SK-N-SH (cell line): Measurements from ENCODE around the gene CHCHD6. TPM values are rescaled to one million over a fixed set of nuclear protein-coding genes. Genes with fewer than 3 reads are reported as not detected.

Source experiments
- CTCF ChIA-PET: fragments of 300-600, 350-600 bp; formaldehyde crosslinking; extraction: SDS; loops from one replicate; lab custom pipeline; 2021; lab: Yijun Ruan, JAX
- POLR2A ChIA-PET: fragments of 350-600 bp; sonication (Branson Sonifier 250); formaldehyde crosslinking; extraction: SDS; loops from one replicate; lab custom pipeline; 2020; ENCODE audit warnings: antibody characterized with exemption, inconsistent platforms; lab: Yijun Ruan, JAX
- DNase-seq: peaks from one replicate; pipeline ENCODE4 v3.0.0; 2012
- H2AFZ ChIP-seq: fragments of 200-600 bp; sonication (generic); 2 replicates; pipeline ENCODE4 v1.8.1; 2016; ENCODE audit warnings: antibody characterized with exemption, mild to moderate bottlenecking, low read depth
- H3F3A ChIP-seq: fragments of 200-600 bp; sonication (generic); replicated peaks from 2 replicates; pipeline ENCODE3; 2016; ENCODE audit warnings: antibody characterized with exemption, mild to moderate bottlenecking; ENCODE audit not compliant: insufficient read depth
- H3K27ac ChIP-seq, 2 experiments: fragments of 200-500 bp in 1 of 2; fragments of 200-600 bp in 1 of 2; sonication (Bioruptor generic) in 1 of 2; sonication (generic), shearing (Covaris generic) in 1 of 2; 2 replicates each; pipeline versions ENCODE4 v1.5.1 to v1.6.1; 2014 to 2016; ENCODE audit warnings: low read depth in 2 of 2, inconsistent platforms in 1 of 2, low read length in 1 of 2, mild to moderate bottlenecking in 1 of 2, mixed read lengths in 1 of 2
- H3K27me3 ChIP-seq: fragments of 200-600 bp; sonication (generic), shearing (Covaris generic); 2 replicates; pipeline ENCODE4 v1.6.1; 2016; ENCODE audit warnings: mixed run types; ENCODE audit not compliant: insufficient read depth
- H3K36me3 ChIP-seq, 2 experiments: fragments of 200-500 bp in 1 of 2; fragments of 200-600 bp in 1 of 2; sonication (Bioruptor generic) in 1 of 2; sonication (generic) in 1 of 2; replicated peaks in 1 of 2; 2 replicates each; pipeline versions ENCODE3 to v1.5.1; 2014 to 2016; ENCODE audit warnings: low read length in 1 of 2, mild to moderate bottlenecking in 1 of 2; ENCODE audit not compliant: insufficient read depth in 2 of 2, control insufficient read depth in 1 of 2
- H3K4me1 ChIP-seq, 2 experiments: fragments of 200-500 bp in 1 of 2; fragments of 200-600 bp in 1 of 2; sonication (Bioruptor generic) in 1 of 2; sonication (generic), shearing (Covaris generic) in 1 of 2; 2 replicates each; pipeline versions ENCODE4 v1.5.1 to v1.6.1; 2014 to 2016; ENCODE audit warnings: low read depth in 1 of 2, low read length in 1 of 2, mixed run types in 1 of 2; ENCODE audit not compliant: insufficient read depth in 2 of 2, control insufficient read depth in 1 of 2
- H3K4me2 ChIP-seq: fragments of 200-600 bp; sonication (generic), shearing (Covaris generic); 2 replicates; pipeline ENCODE4 v1.6.1; 2017; ENCODE audit warnings: mixed run types
- H3K4me3 ChIP-seq, 2 experiments: fragments of 200-500 bp in 1 of 2; fragments of 200-600 bp in 1 of 2; sonication (Bioruptor generic) in 1 of 2; sonication (generic), shearing (Covaris generic) in 1 of 2; 2 replicates each; pipeline versions ENCODE4 v1.5.1 to v1.8.1; 2014 to 2016; ENCODE audit warnings: low read depth in 2 of 2, inconsistent platforms in 1 of 2, low read length in 1 of 2, mild to moderate bottlenecking in 1 of 2, mixed read lengths in 1 of 2, moderate library complexity in 1 of 2
- H3K79me2 ChIP-seq: fragments of 200-600 bp; sonication (generic); 2 replicates; pipeline ENCODE4 v1.8.1; 2017; ENCODE audit warnings: mild to moderate bottlenecking; ENCODE audit not compliant: insufficient read depth
- H3K9ac ChIP-seq: fragments of 200-600 bp; sonication (generic); 2 replicates; pipeline ENCODE4 v1.6.1; 2017; ENCODE audit warnings: mixed run types
- H3K9me2 ChIP-seq: fragments of 200-600 bp; sonication (generic); 2 replicates; pipeline ENCODE4 v1.6.1; 2017; ENCODE audit warnings: mixed run types
- H3K9me3 ChIP-seq: fragments of 200-600 bp; sonication (generic); 2 replicates; pipeline ENCODE4 v1.6.1; 2017; ENCODE audit warnings: mixed run types, mild to moderate bottlenecking, moderate library complexity
- H4K20me1 ChIP-seq: fragments of 200-600 bp; sonication (generic); 2 replicates; pipeline ENCODE4 v1.6.1; 2017; ENCODE audit warnings: mild to moderate bottlenecking, mixed run types; ENCODE audit not compliant: insufficient read depth
- CTCF ChIP-seq: fragments of 200-600 bp; sonication (generic); IDR thresholded peaks from 2 replicates; pipeline ENCODE4 v1.6.1; 2017; ENCODE audit warnings: antibody characterized with exemption, mild to moderate bottlenecking, moderate library complexity
- EP300 ChIP-seq, 2 experiments: IDR thresholded peaks; 2 replicates each; pipeline versions ENCODE4 v1.4.0 to v1.6.1; 2012; ENCODE audit warnings: borderline replicate concordance in 1 of 2, low read depth in 1 of 2, low read length in 1 of 2
- EZH2phosphoT487 ChIP-seq: fragments of 200-600 bp; sonication (generic); IDR thresholded peaks from 2 replicates; pipeline ENCODE4 v1.6.1; 2017; ENCODE audit warnings: low read depth, mixed run types, mild to moderate bottlenecking, antibody characterized with exemption, moderate library complexity, borderline replicate concordance
- FOXJ3 ChIP-seq: sonication (generic); formaldehyde crosslinking; IDR thresholded peaks from 2 replicates; pipeline ENCODE4 v1.5.1; 2020; ENCODE audit warnings: mild to moderate bottlenecking, missing genetic modification reagents
- FOXM1 ChIP-seq: IDR thresholded peaks from 2 replicates; pipeline ENCODE4 v1.4.0; 2012; ENCODE audit warnings: low read depth, mild to moderate bottlenecking
- IRF3 ChIP-seq: fragments of 150-350 bp; IDR thresholded peaks from 2 replicates; pipeline ENCODE4 v1.6.1; 2016; ENCODE audit warnings: mild to moderate bottlenecking, low read depth, low read length
- JUND ChIP-seq: IDR thresholded peaks from 2 replicates; pipeline ENCODE4 v1.4.0; 2012
- MAX ChIP-seq: IDR thresholded peaks from 2 replicates; pipeline ENCODE4 v1.4.0; 2012; ENCODE audit warnings: low read depth
- MEF2A ChIP-seq: IDR thresholded peaks from 2 replicates; pipeline ENCODE4 v1.4.0; 2012; ENCODE audit warnings: low read depth, borderline replicate concordance
- NFIC ChIP-seq: IDR thresholded peaks from 2 replicates; pipeline ENCODE4 v1.4.0; 2012; ENCODE audit warnings: borderline replicate concordance
- POLR2AphosphoS5 ChIP-seq: IDR thresholded peaks from 2 replicates; pipeline ENCODE4 v1.6.1; 2012; ENCODE audit warnings: low read depth, low read length
- RAD21 ChIP-seq: IDR thresholded peaks from 2 replicates; pipeline ENCODE4 v1.6.1; 2012; ENCODE audit warnings: mild to moderate bottlenecking, low read length
- RCOR1 ChIP-seq: fragments of 150-350 bp; IDR thresholded peaks from 2 replicates; pipeline ENCODE4 v1.6.1; 2017; ENCODE audit warnings: antibody characterized with exemption, low read length
- SIN3A ChIP-seq: IDR thresholded peaks from 2 replicates; pipeline ENCODE4 v1.6.1; 2012; ENCODE audit warnings: low read depth, mild to moderate bottlenecking, low read length, moderate library complexity, borderline replicate concordance
- SMC3 ChIP-seq: IDR thresholded peaks from 2 replicates; pipeline ENCODE4 v1.6.1; 2012; ENCODE audit warnings: low read depth, low read length, improper control_type of control experiment
- USF1 ChIP-seq: IDR thresholded peaks from 2 replicates; pipeline ENCODE4 v1.4.0; 2012; ENCODE audit warnings: low read depth, borderline replicate concordance
- USF2 ChIP-seq: fragments of 150-350 bp; IDR thresholded peaks from 2 replicates; pipeline ENCODE4 v1.6.1; 2017; ENCODE audit warnings: antibody characterized with exemption, low read length, low read depth, borderline replicate concordance
- ZBTB33 ChIP-seq: IDR thresholded peaks from 2 replicates; pipeline ENCODE4 v1.4.0; 2012; ENCODE audit warnings: low read depth, borderline replicate concordance
- WGBS: methylation state at CpG from one replicate; pipeline ENCODE4 v1.1.6; 2017; ENCODE audit warnings: low lambda C conversion rate; 5-methylcytosine and 5-hydroxymethylcytosine counted together
- polyA plus RNA-seq, 3 experiments: library from polyadenylated mRNA; depleted of rRNA; stranded (reverse); fragments of >200 nt; gene quantifications; 2 replicates each; pipeline ENCODE4 v1.2.3, GENCODE V29; 2012

CHCHD6 gene
- polyA plus RNA-seq, 1 of the 3 experiments (the other 2 are of a cell fraction): 42.5 TPM

GRCh38 chr3:126901631-126902030 is 197.6 kb downstream of the CHCHD6 start:
- no peaks in the 10 kb centered on the region for H3K79me2 ChIP-seq
- H4K20me1 ChIP-seq: no peaks in the 10 kb centered on the region
- no peaks in the 10 kb centered on the region for H3K36me3 ChIP-seq
- DNase-seq: no peak
- H3K27ac ChIP-seq: no peak overlapping the region
- CTCF ChIA-PET: interaction anchor here (1.3 kb wide), 1 partner anchor 10 kb away, joined by 3 read pairs; no protein-coding TSS in a partner anchor
- no peaks in the 10 kb centered on the region for H3K9me2 ChIP-seq
- no peaks in the 10 kb centered on the region for H3K9me3 ChIP-seq
- no peaks in the 10 kb centered on the region for H3K27me3 ChIP-seq
- no peak overlapping the region for H3K4me3 ChIP-seq
- H3K4me2 ChIP-seq: no peak overlapping the region
- TF ChIP-seq FOXJ3 (CRISPR knock-in tag) (no peak), MEF2A (no peak), EZH2phosphoT487 (no peak), JUND (no peak), FOXM1 (no peak), CTCF (no peak), ZBTB33 (no peak), SMC3 (no peak), SIN3A (no peak), RAD21 (no peak)
- WGBS: 95% methylated on average over 8 of the region's 8 CpGs
- no peak overlapping the region for H3K9ac ChIP-seq
- POLR2A ChIA-PET: no interaction called here
- H3F3A ChIP-seq: no peaks in the 10 kb centered on the region
- H3K4me1 ChIP-seq: peaks cover 0 to under 1% of the 10 kb centered on the region in 2 experiments; a peak in 1 of 4 replicates
- no peak overlapping the region for H2AFZ ChIP-seq

- Histone ChIP-seq H3K36me3 (no peaks in the 10 kb centered on the region), H4K20me1 (no peaks in the 10 kb centered on the region), H3K9ac (no peak overlapping the region), H3K27me3 (no peaks in the 10 kb centered on the region), H3K79me2 (no peaks in the 10 kb centered on the region), H3K27ac (no peak overlapping the region), H3K9me2 (no peaks in the 10 kb centered on the region), H3K4me2 (no peak overlapping the region), H3F3A (no peaks in the 10 kb centered on the region), H3K9me3 (no peaks in the 10 kb centered on the region), H3K4me3 (no peak overlapping the region), H2AFZ (no peak overlapping the region), H3K4me1 (peaks cover 0 to 4% of the 10 kb centered on the region in 2 experiments; a peak in 1 of 4 replicates)
- 97% methylated on average over 3 of the region's 3 CpGs for WGBS
- ChIA-PET POLR2A (no interaction called here), CTCF (interaction anchor here (1.3 kb wide), 1 partner anchor 17 kb away, joined by 3 read pairs; no protein-coding TSS in a partner anchor)
- DNase-seq: no peak
- TF ChIP-seq USF2 (no peak), CTCF (no peak), USF1 (no peak), FOXJ3 (CRISPR knock-in tag) (no peak), IRF3 (no peak), RCOR1 (no peak), EP300 (IDR thresholded peaks at IDR 0.05; ENCODE audit: borderline replicate concordance in 1 of 2, low read depth in 1 of 2, low read length in 1 of 2) (no peak), SMC3 (no peak), NFIC (no peak), MAX (no peak), POLR2AphosphoS5 (no peak)
Measured at GRCh38 chr3:126903521-126903920, 199.5 kb downstream of the CHCHD6 start.
